NB4 (cell line): Measurements from ENCODE around the gene ZFYVE21.

Experiments used
- DNase-seq: peaks from one replicate; pipeline ENCODE4 v3.0.0; 2010; ENCODE audit warnings: low read depth
- H3K4me3 ChIP-seq: one replicate; pipeline ENCODE4 v1.5.1; 2011; ENCODE audit warnings: mild to moderate bottlenecking, low read depth, low read length, moderate library complexity
- CTCF ChIP-seq: IDR thresholded peaks from one replicate; pipeline ENCODE4 v1.5.1; 2012; ENCODE audit warnings: low read depth, low read length
- MAX ChIP-seq: IDR thresholded peaks from 2 replicates; pipeline ENCODE4 v1.6.1; 2011; ENCODE audit warnings: low read depth, low read length
- MYC ChIP-seq: IDR thresholded peaks from 2 replicates; pipeline ENCODE4 v1.6.1; 2011; ENCODE audit warnings: low read depth, low read length
- POLR2A ChIP-seq: IDR thresholded peaks from 2 replicates; pipeline ENCODE4 v1.6.1; 2011; ENCODE audit warnings: mild to moderate bottlenecking; ENCODE audit not compliant: insufficient read length; ENCODE audit errors: extremely low read depth

Gene ZFYVE21

GRCh38 chr14:103724116-103724515, 8.5 kb downstream of the ZFYVE21 start:
- no peak for DNase-seq
- H3K4me3 ChIP-seq = no peak overlapping the region
- TF ChIP-seq MAX (no peak), CTCF (no peak), POLR2A (no peak), MYC (no peak)

- no peak for DNase-seq
- no peak for TF ChIP-seq POLR2A
- TF ChIP-seq MYC = no peak
- no peak for TF ChIP-seq CTCF
- no peak for TF ChIP-seq MAX
- no peak overlapping the region for H3K4me3 ChIP-seq
Measured at GRCh38 chr14:103725001-103725682, 9.5 kb downstream of the ZFYVE21 start.

- no peak for TF ChIP-seq CTCF
- no peak for TF ChIP-seq MYC
- no peak for TF ChIP-seq POLR2A
- no peak for TF ChIP-seq MAX
- DNase-seq = no peak
- H3K4me3 ChIP-seq = no peak overlapping the region
Measured at GRCh38 chr14:103725739-103726395, 10.3 kb downstream of the ZFYVE21 start.

- no peak overlapping the region for H3K4me3 ChIP-seq
- TF ChIP-seq CTCF = no peak
- no peak for TF ChIP-seq MYC
- TF ChIP-seq MAX = no peak
- TF ChIP-seq POLR2A = no peak
Measured at GRCh38 chr14:103726474-103726873, 10.9 kb downstream of the ZFYVE21 start.

GRCh38 chr14:103727313-103727980, 11.8 kb downstream of the ZFYVE21 start:
- DNase-seq = no peak
- no peak overlapping the region for H3K4me3 ChIP-seq
- no peak for TF ChIP-seq MAX
- TF ChIP-seq CTCF = no peak
- no peak for TF ChIP-seq MYC
- no peak for TF ChIP-seq POLR2A

More at GRCh38 chr14:103726474-103726873, 10.9 kb downstream of the ZFYVE21 start:
- no peak for DNase-seq
